ENCODE results near the gene PCDHGA1.

The PCDHGA1 gene

GRCh38 chr5:141501761-141502160, 171.4 kb downstream of the PCDHGA1 start:
- Histone ChIP-seq H3K9me3 (no peaks in the 10 kb centered on the region), H3K36me3 (peaks cover 22% of the 10 kb centered on the region), H3K4me1 (peaks cover 1% of the 10 kb centered on the region), H3K4me3 (ENCODE audit: low read depth, low read length) (no peak overlapping the region), H3K27me3 (no peaks in the 10 kb centered on the region)
- TF ChIP-seq, protein P1, sequence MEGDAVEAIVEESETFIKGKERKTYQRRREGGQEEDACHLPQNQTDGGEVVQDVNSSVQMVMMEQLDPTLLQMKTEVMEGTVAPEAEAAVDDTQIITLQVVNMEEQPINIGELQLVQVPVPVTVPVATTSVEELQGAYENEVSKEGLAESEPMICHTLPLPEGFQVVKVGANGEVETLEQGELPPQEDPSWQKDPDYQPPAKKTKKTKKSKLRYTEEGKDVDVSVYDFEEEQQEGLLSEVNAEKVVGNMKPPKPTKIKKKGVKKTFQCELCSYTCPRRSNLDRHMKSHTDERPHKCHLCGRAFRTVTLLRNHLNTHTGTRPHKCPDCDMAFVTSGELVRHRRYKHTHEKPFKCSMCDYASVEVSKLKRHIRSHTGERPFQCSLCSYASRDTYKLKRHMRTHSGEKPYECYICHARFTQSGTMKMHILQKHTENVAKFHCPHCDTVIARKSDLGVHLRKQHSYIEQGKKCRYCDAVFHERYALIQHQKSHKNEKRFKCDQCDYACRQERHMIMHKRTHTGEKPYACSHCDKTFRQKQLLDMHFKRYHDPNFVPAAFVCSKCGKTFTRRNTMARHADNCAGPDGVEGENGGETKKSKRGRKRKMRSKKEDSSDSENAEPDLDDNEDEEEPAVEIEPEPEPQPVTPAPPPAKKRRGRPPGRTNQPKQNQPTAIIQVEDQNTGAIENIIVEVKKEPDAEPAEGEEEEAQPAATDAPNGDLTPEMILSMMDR (IDR thresholded peaks at IDR 0.05; ENCODE audit: low read depth, low read length) = no peak
- DNase-seq = no peak

- Histone ChIP-seq H3K27me3 (no peaks in the 10 kb centered on the region), H3K36me3 (peaks cover 31% of the 10 kb centered on the region), H3K4me3 (ENCODE audit: low read depth, low read length) (no peak overlapping the region), H3K4me1 (peaks cover 19% of the 10 kb centered on the region), H3K9me3 (no peaks in the 10 kb centered on the region)
- TF ChIP-seq, protein P1 (IDR thresholded peaks at IDR 0.05; ENCODE audit: low read depth, low read length) = no peak
- no peak for DNase-seq
Observed at GRCh38 chr5:141503681-141504080, 173.4 kb downstream of the PCDHGA1 start.

DNA sequence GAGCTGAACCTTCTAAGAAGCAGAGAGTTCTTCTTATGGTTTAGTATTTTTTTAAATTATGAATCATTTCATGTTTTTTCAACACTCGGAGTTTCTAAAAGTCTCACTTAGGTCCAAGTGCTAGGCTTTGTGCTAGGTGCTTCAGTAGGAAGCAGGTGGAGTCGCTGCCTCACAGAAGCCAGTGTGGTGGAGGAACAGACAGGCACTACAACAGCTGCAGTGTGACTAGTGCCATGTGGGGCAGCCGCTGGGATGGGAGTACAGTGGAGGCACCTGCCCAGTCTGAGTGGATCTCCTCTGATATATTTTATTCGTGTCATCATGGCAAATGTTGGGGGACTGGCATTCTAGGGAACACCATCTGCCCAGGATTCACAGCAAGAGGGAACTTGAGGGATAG, 173.9 kb downstream of the PCDHGA1 start:
- TF ChIP-seq, protein P1 (IDR thresholded peaks at IDR 0.05; ENCODE audit: low read depth, low read length) = no peak
- Histone ChIP-seq H3K36me3 (peaks cover 31% of the 10 kb centered on the region), H3K9me3 (no peaks in the 10 kb centered on the region), H3K27me3 (no peaks in the 10 kb centered on the region), H3K4me1 (peaks cover 20% of the 10 kb centered on the region), H3K4me3 (ENCODE audit: low read depth, low read length) (no peak overlapping the region)
- DNase-seq = no peak

GRCh38 chr5:141506381-141507155, 176.3 kb downstream of the PCDHGA1 start:
- no peaks in the 10 kb centered on the region for H3K27me3 ChIP-seq
- no peak for DNase-seq
- peaks cover 26% of the 10 kb centered on the region for H3K4me1 ChIP-seq
- peaks cover 45% of the 10 kb centered on the region for H3K36me3 ChIP-seq
- TF ChIP-seq, protein P1 (IDR thresholded peaks at IDR 0.05; ENCODE audit: low read depth, low read length) = no peak
- no peaks in the 10 kb centered on the region for H3K9me3 ChIP-seq
- no peak overlapping the region for H3K4me3 ChIP-seq (ENCODE audit: low read depth, low read length)

DNA sequence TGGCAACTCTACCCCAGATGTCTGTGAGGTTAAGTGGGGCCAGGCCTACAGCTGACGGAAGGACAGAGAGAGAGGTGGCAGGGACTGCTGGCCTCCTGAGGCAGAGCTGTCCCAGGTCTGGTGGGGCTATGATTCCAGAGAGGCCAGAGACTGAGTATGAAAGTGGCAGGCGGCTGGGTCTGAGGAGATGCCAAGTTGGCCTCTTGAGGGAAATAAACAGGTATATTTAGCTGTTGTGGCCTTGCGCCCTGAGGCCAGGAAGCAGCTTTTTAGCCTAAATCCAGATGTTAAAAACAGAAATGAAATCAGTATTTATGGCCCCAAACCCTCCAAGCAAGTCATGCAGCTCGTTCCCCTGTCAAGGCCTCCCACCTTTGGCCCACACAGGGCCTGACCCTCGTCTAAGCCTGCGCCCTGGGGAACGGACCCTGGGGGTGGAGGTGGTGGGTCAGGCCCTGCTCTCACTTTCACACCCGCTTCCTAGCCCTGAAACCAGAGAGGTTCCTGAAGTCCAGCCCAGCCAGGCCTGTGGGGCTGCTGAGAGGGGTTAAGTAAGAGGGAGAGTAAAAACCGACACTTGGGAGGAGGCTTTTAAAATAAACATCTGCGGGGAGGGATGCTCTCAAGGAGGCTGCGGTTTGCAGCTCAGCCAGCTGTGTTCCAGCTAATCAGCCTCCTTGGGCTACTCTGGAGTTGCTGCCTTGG, 177.2 kb downstream of the PCDHGA1 start:
- Histone ChIP-seq H3K36me3 (peaks cover 51% of the 10 kb centered on the region), H3K4me3 (ENCODE audit: low read depth, low read length) (no peak overlapping the region), H3K27me3 (no peaks in the 10 kb centered on the region), H3K9me3 (no peaks in the 10 kb centered on the region), H3K4me1 (peaks cover 26% of the 10 kb centered on the region)
- peak; percentile 39 for DNase-seq
- TF ChIP-seq, protein P1 (IDR thresholded peaks at IDR 0.05; ENCODE audit: low read depth, low read length) = no peak

DNA sequence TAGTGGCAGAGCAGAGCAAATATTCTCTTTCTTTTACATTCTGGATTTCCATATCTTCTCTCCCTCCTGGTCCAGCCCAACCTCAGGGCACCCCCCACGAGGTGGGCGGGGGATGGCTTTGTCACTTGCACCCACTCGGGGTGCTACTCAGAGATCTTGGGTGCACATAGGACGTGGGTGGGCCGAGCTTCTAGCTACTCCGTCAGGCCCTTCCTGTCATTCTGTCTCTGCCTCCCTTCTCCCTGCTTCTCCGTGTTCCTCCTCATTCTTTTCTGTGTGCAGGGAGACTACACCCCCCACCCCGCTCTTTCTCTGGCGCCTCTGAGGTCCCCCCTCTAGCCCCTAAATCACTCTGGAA, 178.1 kb downstream of the PCDHGA1 start:
- no peaks in the 10 kb centered on the region for H3K27me3 ChIP-seq
- H3K9me3 ChIP-seq = no peaks in the 10 kb centered on the region
- DNase-seq = no peak
- TF ChIP-seq, protein P1 (IDR thresholded peaks at IDR 0.05; ENCODE audit: low read depth, low read length) = no peak
- peaks cover 26% of the 10 kb centered on the region for H3K4me1 ChIP-seq
- H3K36me3 ChIP-seq = peaks cover 51% of the 10 kb centered on the region
- peak overlapping the region; percentile 42 for H3K4me3 ChIP-seq (ENCODE audit: low read depth, low read length)
